ENCODE results near the gene DPH2.

DNA sequence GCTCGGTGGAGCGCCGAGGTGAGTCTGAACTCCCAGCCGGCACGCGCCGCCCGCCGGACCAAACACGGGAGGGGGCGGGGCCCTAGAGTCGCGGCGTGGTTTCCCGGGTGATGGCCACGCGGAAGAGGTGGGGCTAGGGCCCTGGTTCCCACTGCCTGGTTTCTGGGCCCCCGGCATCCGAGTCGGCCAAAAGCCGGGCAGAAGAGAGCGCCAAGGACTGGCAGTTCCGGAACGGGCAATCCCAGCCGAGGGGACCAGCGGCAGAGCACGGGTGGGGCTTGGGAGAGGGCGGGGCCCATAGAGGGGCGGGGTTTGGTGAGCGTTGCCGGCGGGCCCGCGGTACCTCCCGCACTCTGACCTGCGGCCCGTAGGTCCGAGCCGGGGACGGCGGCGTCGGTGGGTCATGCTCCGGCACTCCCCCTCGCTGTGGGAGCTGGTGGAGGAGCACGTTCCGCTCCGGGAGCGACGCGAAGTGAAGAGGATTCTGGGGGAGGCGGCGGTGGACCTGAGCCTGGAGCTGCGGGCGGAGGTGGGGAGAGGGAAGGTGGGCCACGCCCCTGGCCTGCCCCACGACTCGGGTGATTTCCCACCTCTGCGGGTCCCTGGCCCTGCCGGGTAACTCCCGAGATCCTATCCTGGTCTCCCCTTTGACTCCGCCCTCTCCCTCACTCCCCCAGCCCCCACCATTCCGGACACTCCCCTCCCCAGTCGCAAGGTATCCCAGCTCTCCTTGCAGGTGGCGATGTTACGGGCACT is 21.8 kb downstream of the DPH2 start, which contains the start of gene CCDC24:
- TF ChIP-seq POLR2A (IDR thresholded peaks at IDR 0.05; ENCODE audit: low read length) (peak; percentile 43), EP300 (IDR thresholded peaks at IDR 0.05) (no peak), JUN (IDR thresholded peaks at IDR 0.05) (peak in 1 of 2 experiments; percentile 66; a peak in 2 of 5 replicates), RFX5 (IDR thresholded peaks at IDR 0.05) (no peak), MAFK (IDR thresholded peaks at IDR 0.05; ENCODE audit: partially characterized antibody) (no peak)
